NB4 (cell line): Measurements from ENCODE around the gene LRIG2.

ENCODE experiments used
- TF ChIP-seq, protein P1 (sequence below): IDR thresholded peaks from one replicate; pipeline ENCODE4 v1.5.1; 2012; ENCODE audit warnings: low read depth, low read length
- TF ChIP-seq, protein P2 (sequence below): IDR thresholded peaks from 2 replicates; pipeline ENCODE4 v1.6.1; 2011; ENCODE audit warnings: low read depth, low read length

- TF ChIP-seq, protein P1, sequence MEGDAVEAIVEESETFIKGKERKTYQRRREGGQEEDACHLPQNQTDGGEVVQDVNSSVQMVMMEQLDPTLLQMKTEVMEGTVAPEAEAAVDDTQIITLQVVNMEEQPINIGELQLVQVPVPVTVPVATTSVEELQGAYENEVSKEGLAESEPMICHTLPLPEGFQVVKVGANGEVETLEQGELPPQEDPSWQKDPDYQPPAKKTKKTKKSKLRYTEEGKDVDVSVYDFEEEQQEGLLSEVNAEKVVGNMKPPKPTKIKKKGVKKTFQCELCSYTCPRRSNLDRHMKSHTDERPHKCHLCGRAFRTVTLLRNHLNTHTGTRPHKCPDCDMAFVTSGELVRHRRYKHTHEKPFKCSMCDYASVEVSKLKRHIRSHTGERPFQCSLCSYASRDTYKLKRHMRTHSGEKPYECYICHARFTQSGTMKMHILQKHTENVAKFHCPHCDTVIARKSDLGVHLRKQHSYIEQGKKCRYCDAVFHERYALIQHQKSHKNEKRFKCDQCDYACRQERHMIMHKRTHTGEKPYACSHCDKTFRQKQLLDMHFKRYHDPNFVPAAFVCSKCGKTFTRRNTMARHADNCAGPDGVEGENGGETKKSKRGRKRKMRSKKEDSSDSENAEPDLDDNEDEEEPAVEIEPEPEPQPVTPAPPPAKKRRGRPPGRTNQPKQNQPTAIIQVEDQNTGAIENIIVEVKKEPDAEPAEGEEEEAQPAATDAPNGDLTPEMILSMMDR: no peak
- TF ChIP-seq, protein P2, sequence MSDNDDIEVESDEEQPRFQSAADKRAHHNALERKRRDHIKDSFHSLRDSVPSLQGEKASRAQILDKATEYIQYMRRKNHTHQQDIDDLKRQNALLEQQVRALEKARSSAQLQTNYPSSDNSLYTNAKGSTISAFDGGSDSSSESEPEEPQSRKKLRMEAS: no peak
Observed at GRCh38 chr1:113091988-113092594, 19.1 kb downstream of the LRIG2 start.
